K562 (cell line): ENCODE measurements around the gene PHF24. TPM values are rescaled to one million over a fixed set of nuclear protein-coding genes. Genes with fewer than 3 reads are reported as not detected.

ENCODE experiments used
- ATAC-seq: fragments of 200-7000 bp; cut with Tn5 transposase; 3 replicates; pipeline ENCODE4 v1.9.1; 2020; ENCODE audit warnings: moderate library complexity
- BruUV-seq: library from RNA; stranded (reverse); fragments of 400-500 nt; replicated peaks from 2 replicates; lab custom pipeline; 2021; lab: Mats Ljungman, UMichigan
- CTCF ChIA-PET: fragments of 300-600 bp; formaldehyde crosslinking; extraction: SDS; loops from one replicate; lab custom pipeline; 2021; ENCODE audit warnings: low intra/inter-chr PET ratio; lab: Yijun Ruan, JAX
- POLR2A ChIA-PET: fragments of 300-600, 350-650 bp; sonication (Branson Sonifier 250); formaldehyde crosslinking; extraction: SDS; loops from one replicate; lab custom pipeline; 2021; ENCODE audit warnings: antibody characterized with exemption, inconsistent platforms; lab: Yijun Ruan, JAX
- DNase-seq, 4 experiments: peaks; one replicate each; pipeline versions ENCODE4 v3.0.0 to v3.0.0-alpha.2; 2011 to 2018; ENCODE audit warnings: low spot score in 3 of 4, mixed read lengths in 3 of 4; ENCODE audit errors: extremely low read depth in 1 of 4
- FAIRE-seq: peaks from 2 replicates; lab custom pipeline; 2011; peaks lifted over from hg19 to GRCh38; lab: Jason Lieb, UNC
- H2AFZ ChIP-seq: 2 replicates; pipeline ENCODE4 v1.6.0; 2011; ENCODE audit warnings: low read depth, low read length, control low read depth, inconsistent platforms
- H3K27ac ChIP-seq: fragments of 200-600 bp; 3 replicates; pipeline ENCODE4 v1.8.0; 2011; ENCODE audit warnings: low read depth, mild to moderate bottlenecking, control low read depth, inconsistent platforms, low read length, moderate library complexity, mixed read lengths; ENCODE audit errors: extremely low read depth
- H3K27me3 ChIP-seq, 2 experiments: fragments of 300-600 bp in 1 of 2; 2 replicates in 1 of 2; 3 replicates in 1 of 2; pipeline versions ENCODE4 v1.6.0 to v1.8.0; 2011; ENCODE audit warnings: inconsistent platforms in 2 of 2, low read length in 2 of 2, mild to moderate bottlenecking in 1 of 2, mixed read lengths in 1 of 2, moderate library complexity in 1 of 2; ENCODE audit not compliant: control insufficient read depth in 2 of 2, insufficient read depth in 2 of 2
- H3K36me3 ChIP-seq: fragments of 300-600 bp; 3 replicates; pipeline ENCODE4 v1.8.0; 2011; ENCODE audit warnings: mild to moderate bottlenecking, low read length, inconsistent platforms; ENCODE audit not compliant: control insufficient read depth, insufficient read depth
- H3K4me1 ChIP-seq, 2 experiments: fragments of 200-600 bp in 1 of 2; replicated peaks in 1 of 2; 2 replicates in 1 of 2; 3 replicates in 1 of 2; pipeline versions ENCODE4 v1.5.1 to v1.8.0; 2011; ENCODE audit warnings: inconsistent platforms in 2 of 2, low read length in 2 of 2, mild to moderate bottlenecking in 1 of 2, mixed read lengths in 1 of 2, moderate library complexity in 1 of 2; ENCODE audit not compliant: control insufficient read depth in 2 of 2, insufficient read depth in 2 of 2
- H3K4me2 ChIP-seq: 2 replicates; pipeline ENCODE4 v1.6.1; 2011; ENCODE audit warnings: low read length, control low read depth, inconsistent platforms, mixed read lengths; ENCODE audit not compliant: insufficient read depth
- H3K4me3 ChIP-seq: fragments of 200-600 bp; sonication (generic), shearing (Covaris generic); 2 replicates; pipeline ENCODE4 v1.5.1; 2016; ENCODE audit warnings: control low read depth, inconsistent platforms
- H3K79me2 ChIP-seq: fragments of 200-600 bp; 3 replicates; pipeline ENCODE4 v1.8.0; 2011; ENCODE audit warnings: low read length, inconsistent platforms; ENCODE audit not compliant: control insufficient read depth, insufficient read depth
- H3K9ac ChIP-seq, 2 experiments: 2 replicates each; pipeline versions ENCODE4 v1.6.0 to v1.6.1; 2011; ENCODE audit warnings: low read depth in 2 of 2, low read length in 2 of 2, control low read depth in 1 of 2, inconsistent platforms in 1 of 2, mild to moderate bottlenecking in 1 of 2, mixed read lengths in 1 of 2; ENCODE audit not compliant: insufficient read depth in 1 of 2
- H3K9me1 ChIP-seq: one replicate; pipeline ENCODE4 v1.6.0; 2011; ENCODE audit warnings: inconsistent platforms, mild to moderate bottlenecking, low read length, moderate library complexity; ENCODE audit not compliant: control insufficient read depth, insufficient read depth
- H3K9me3 ChIP-seq: replicated peaks from 2 replicates; pipeline ENCODE4 v1.5.1; 2011; ENCODE audit warnings: low read depth, low read length, inconsistent platforms; ENCODE audit not compliant: control insufficient read depth, insufficient read depth
- H4K20me1 ChIP-seq: replicated peaks from 2 replicates; pipeline ENCODE4 v1.6.1; 2011; ENCODE audit warnings: low read length, inconsistent platforms, mixed read lengths; ENCODE audit not compliant: control insufficient read depth, insufficient read depth
- ATF7 ChIP-seq: fragments of 450-650 bp; IDR thresholded peaks from 2 replicates; pipeline ENCODE4 v1.7.1; 2014; ENCODE audit warnings: mild to moderate bottlenecking, moderate library complexity
- EZH2 ChIP-seq: IDR thresholded peaks from 2 replicates; pipeline ENCODE4 v1.6.1; 2012; ENCODE audit warnings: low read depth, mild to moderate bottlenecking, inconsistent platforms, low read length, borderline replicate concordance
- HNRNPK ChIP-seq: fragments of 200-400 bp; formaldehyde crosslinking; IDR thresholded peaks from one replicate; pipeline ENCODE4 v1.6.1; 2018; ENCODE audit warnings: mild to moderate bottlenecking, low read depth, low read length; ENCODE audit not compliant: poor library complexity, severe bottlenecking
- MYNN ChIP-seq, 2 experiments: sonication (generic); formaldehyde crosslinking in 1 of 2; IDR thresholded peaks; 2 replicates each; pipeline versions ENCODE4 v1.5.0 to v1.6.1; 2016 to 2020; ENCODE audit warnings: antibody characterized with exemption in 1 of 2, missing genetic modification reagents in 1 of 2
- NR2C2 ChIP-seq, 2 experiments: fragments of 200-800 bp in 1 of 2; sonication (Bioruptor generic) in 1 of 2; sonication (generic) in 1 of 2; formaldehyde crosslinking in 1 of 2; IDR thresholded peaks; 2 replicates each; pipeline versions ENCODE4 v1.6.1 to v1.8.0; 2016 to 2022; ENCODE audit warnings: mild to moderate bottlenecking in 1 of 2, missing compliant biosample characterization in 1 of 2, missing genetic modification characterization in 1 of 2, missing genetic modification reagents in 1 of 2
- PHF8 ChIP-seq: fragments of 200-600 bp; sonication (generic); IDR thresholded peaks from 2 replicates; pipeline ENCODE4 v1.6.1; 2012; ENCODE audit warnings: mixed run types, mild to moderate bottlenecking, inconsistent platforms, low read length, moderate library complexity, borderline replicate concordance
- PHTF2 ChIP-seq: fragments of 250-450 bp; sonication (Bioruptor Pico); IDR thresholded peaks from 2 replicates; pipeline ENCODE4 v1.5.0; 2021; ENCODE audit warnings: mild to moderate bottlenecking
- RAD21 ChIP-seq, 2 experiments: fragments of 250-450 bp in 1 of 2; fragments of 450-650 bp in 1 of 2; sonication (Bioruptor Pico) in 1 of 2; formaldehyde crosslinking in 1 of 2; IDR thresholded peaks in 1 of 2; conservative IDR thresholded peaks in 1 of 2; 2 replicates each; pipeline versions ENCODE4 v1.4.0 to v1.8.0; 2020 to 2022; ENCODE audit warnings: mild to moderate bottlenecking in 2 of 2, moderate library complexity in 1 of 2
- RCOR1 ChIP-seq, 2 experiments: IDR thresholded peaks; 2 replicates each; pipeline ENCODE4 v1.6.1; 2012; ENCODE audit warnings: low read depth in 2 of 2, low read length in 2 of 2, borderline replicate concordance in 1 of 2, improper control_type of control experiment in 1 of 2
- RFX1 ChIP-seq: fragments of 450-650 bp; IDR thresholded peaks from 2 replicates; pipeline ENCODE4 v1.6.1; 2016; ENCODE audit warnings: mild to moderate bottlenecking, moderate library complexity
- SMARCC2 ChIP-seq: fragments of 450-650 bp; IDR thresholded peaks from 2 replicates; pipeline ENCODE4 v1.6.1; 2017; ENCODE audit warnings: antibody characterized with exemption, moderate library complexity, mild to moderate bottlenecking, low read depth
- STAT6 ChIP-seq: sonication (generic); formaldehyde crosslinking; IDR thresholded peaks from 2 replicates; pipeline ENCODE4 v1.8.1; 2023; ENCODE audit warnings: mild to moderate bottlenecking, missing genetic modification reagents
- ZNF232 ChIP-seq: sonication (generic); formaldehyde crosslinking; IDR thresholded peaks from 2 replicates; pipeline ENCODE4 v1.8.0; 2022; ENCODE audit warnings: mild to moderate bottlenecking, missing genetic modification reagents
- ZSCAN29 ChIP-seq: fragments of 450-650 bp; IDR thresholded peaks from 2 replicates; pipeline ENCODE4 v1.6.1; 2017
- WGBS: fragments of 100-300 bp; shearing (Covaris generic); methylation state at CpG from one replicate; pipeline ENCODE4 v1.1.6; 2016; ENCODE audit warnings: low coverage, mixed read lengths; ENCODE audit not compliant: insufficient coverage; ENCODE audit errors: missing lambda C conversion rate; 5-methylcytosine and 5-hydroxymethylcytosine counted together
- in situ Hi-C: fragments of 300-500 bp; cut with MboI; formaldehyde crosslinking; loops from 4 replicates; pipeline ENCODE4 v1.15.0; 2018; ENCODE audit warnings: inconsistent platforms, mixed read lengths
- intact Hi-C: fragments of 100-400 bp; cut with micrococcal nuclease; formaldehyde crosslinking; loops from 2 replicates; pipeline ENCODE4 v1.14.2; 2022
- polyA plus RNA-seq, 8 experiments: library from polyadenylated mRNA; depleted of rRNA in 4 of 8; stranded (reverse) in 5 of 8; unstranded in 3 of 8; fragments of >200 nt; fragmentation: Nextera tagmentation in 2 of 8; fragmentation: Illumina TruSeq in 1 of 8; extraction: Ambion mirVana in 2 of 8; extraction: Trizol in 1 of 8; gene quantifications; 2 replicates each; pipeline versions ENCODE4 v1.2.1 to v1.2.3, GENCODE V29; 2011 to 2014; ENCODE audit warnings: inconsistent platforms in 1 of 8, missing spikeins in 1 of 8
- total RNA-seq, 7 experiments: library from RNA; depleted of rRNA in 6 of 7; stranded (reverse); fragments of >200 nt in 6 of 7; fragmentation: Illumina TruSeq in 2 of 7; extraction: Trizol in 2 of 7; gene quantifications; 2 replicates each; pipeline versions ENCODE4 v1.2.1 to v1.2.3, GENCODE V29; 2011 to 2021; ENCODE audit warnings: low replicate concordance in 1 of 7
- TF ChIP-seq, protein P1 (sequence below): sonication (generic); formaldehyde crosslinking; IDR thresholded peaks from 2 replicates; pipeline ENCODE4 v1.8.0; 2022; ENCODE audit warnings: missing genetic modification reagents, mild to moderate bottlenecking, moderate library complexity, borderline replicate concordance

Gene PHF24
- total and polyA plus RNA-seq, 9 of the 15 experiments (the other 6 are each of a cell fraction or from before 2014, with no cell fraction given), result 0.01 TPM; not detected in 7

DNA sequence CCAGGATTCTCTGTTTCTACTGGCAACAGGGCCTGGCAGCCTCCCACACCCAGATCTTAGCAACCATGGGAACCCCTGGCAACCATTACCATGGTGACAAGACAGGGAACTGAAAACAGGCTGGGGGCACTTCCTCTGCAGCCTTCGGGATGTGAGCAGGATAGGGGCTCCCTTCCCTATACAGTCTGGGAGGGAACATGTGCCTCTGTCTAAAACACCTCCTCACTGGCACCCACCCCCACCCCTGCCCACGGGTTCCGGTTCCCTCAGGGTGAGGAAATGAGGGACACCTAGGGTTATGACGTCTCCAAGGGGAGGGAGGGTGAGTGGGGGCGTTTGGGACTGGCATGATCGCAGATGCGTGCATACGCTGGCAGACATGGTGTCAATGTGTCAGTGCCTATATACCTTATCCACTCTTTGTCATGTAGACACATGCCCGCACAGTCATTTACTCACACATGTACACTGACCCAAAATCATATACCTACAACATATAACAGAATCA, 28.5 kb downstream of the PHF24 start:
- no peaks in the 10 kb centered on the region for H4K20me1 ChIP-seq
- no peak for FAIRE-seq
- peaks cover 0 to 14% of the 10 kb centered on the region in 2 experiments; a peak in 1 of 5 replicates for H3K27me3 ChIP-seq
- no peaks in the 10 kb centered on the region for H3K9me3 ChIP-seq
- no peak for ATAC-seq
- H3K4me2 ChIP-seq, result no peak overlapping the region
- WGBS, result 32% methylated on average over 3 of the region's 9 CpGs
- H3K79me2 ChIP-seq, result no peaks in the 10 kb centered on the region
- no peak overlapping the region for H2AFZ ChIP-seq
- no peak overlapping the region for H3K9ac ChIP-seq
- intact Hi-C loops, result no loop called here
- no peak overlapping the region for H3K27ac ChIP-seq
- in situ Hi-C loops, result no loop called here
- TF ChIP-seq SMARCC2 (no peak), MYNN (IDR thresholded peaks at IDR 0.05) (peak; percentile 84; the same call in 1 of the 2 replicates), MYNN (CRISPR knock-in tag; IDR thresholded peaks at IDR 0.05) (no peak), RFX1 (peak; percentile 85), HNRNPK (no peak), NR2C2 (CRISPR knock-in tag; IDR thresholded peaks at IDR 0.05) (no peak), NR2C2 (tag; IDR thresholded peaks at IDR 0.05) (no peak), ZSCAN29 (no peak), PHTF2 (CRISPR knock-in tag) (no peak), RAD21 (CRISPR knock-in tag; conservative IDR thresholded peaks at IDR 0.05 in 1 of 2, IDR thresholded peaks at IDR 0.05 in 1 of 2) (no peak), EZH2 (no peak), PHF8 (no peak), ZNF232 (no peak), ATF7 (no peak), STAT6 (CRISPR knock-in tag) (no peak), RCOR1 (IDR thresholded peaks at IDR 0.05; ENCODE audit: borderline replicate concordance in 1 of 2, low read depth in 2 of 2, low read length in 2 of 2) (no peak)
- TF ChIP-seq, protein P1, sequence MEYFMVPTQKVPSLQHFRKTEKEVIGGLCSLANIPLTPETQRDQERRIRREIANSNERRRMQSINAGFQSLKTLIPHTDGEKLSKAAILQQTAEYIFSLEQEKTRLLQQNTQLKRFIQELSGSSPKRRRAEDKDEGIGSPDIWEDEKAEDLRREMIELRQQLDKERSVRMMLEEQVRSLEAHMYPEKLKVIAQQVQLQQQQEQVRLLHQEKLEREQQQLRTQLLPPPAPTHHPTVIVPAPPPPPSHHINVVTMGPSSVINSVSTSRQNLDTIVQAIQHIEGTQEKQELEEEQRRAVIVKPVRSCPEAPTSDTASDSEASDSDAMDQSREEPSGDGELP (CRISPR knock-in tag), result no peak
- H3K4me1 ChIP-seq, result peaks cover 6 to 20% of the 10 kb centered on the region in 2 experiments; a peak in 3 of 5 replicates
- BruUV-seq, result no TSS peak
- H3K9me1 ChIP-seq, result no peaks in the 10 kb centered on the region
- no peak overlapping the region for H3K4me3 ChIP-seq
- ChIA-PET CTCF (no interaction called here), POLR2A (no interaction called here)
- no peaks in the 10 kb centered on the region for H3K36me3 ChIP-seq
- DNase-seq, result no peak
